ENCODE measurements around the gene TYK2.
A peak's percentile ranks its signal among the peaks of the same experiment; 100 is the strongest.
"Not testable (repeated sequence)": the region's sequence is repeated elsewhere in the genome, so short reads cannot be mapped to it uniquely, and the experiment has no call there.

The TYK2 gene

GRCh38 chr19:10417541-10418234, 37.3 kb upstream of the TYK2 start:
- no peak for TF ChIP-seq CTCF (IDR thresholded peaks at IDR 0.05; ENCODE audit: low read depth, low read length)
- no peak for DNase-seq (ENCODE audit: extremely low read depth, low read depth)

- TF ChIP-seq CTCF (IDR thresholded peaks at IDR 0.05; ENCODE audit: low read depth, low read length) = peak; percentile 70
- DNase-seq (ENCODE audit: extremely low read depth, low read depth) = peak; percentile 66
Observed at GRCh38 chr19:10416380-10417257, 36.2 kb upstream of the TYK2 start.

GRCh38 chr19:10416083-10416379, 35.7 kb upstream of the TYK2 start:
- no peak for TF ChIP-seq CTCF (IDR thresholded peaks at IDR 0.05; ENCODE audit: low read depth, low read length)
- DNase-seq (ENCODE audit: extremely low read depth, low read depth) = no peak

- no peak for DNase-seq (ENCODE audit: extremely low read depth, low read depth)
- TF ChIP-seq CTCF (IDR thresholded peaks at IDR 0.05; ENCODE audit: low read depth, low read length) = no peak
Observed at GRCh38 chr19:10412257-10412977, 32.0 kb upstream of the TYK2 start.

GRCh38 chr19:10411224-10411623, 30.9 kb upstream of the TYK2 start:
- DNase-seq (ENCODE audit: extremely low read depth, low read depth) = not testable (repeated sequence)

GRCh38 chr19:10408511-10409283, 28.3 kb upstream of the TYK2 start:
- TF ChIP-seq CTCF (IDR thresholded peaks at IDR 0.05; ENCODE audit: low read depth, low read length) = no peak
- no peak for DNase-seq (ENCODE audit: extremely low read depth, low read depth)

- TF ChIP-seq CTCF (IDR thresholded peaks at IDR 0.05; ENCODE audit: low read depth, low read length) = no peak
- no peak for DNase-seq (ENCODE audit: extremely low read depth, low read depth)
Observed at GRCh38 chr19:10407096-10407495, 26.7 kb upstream of the TYK2 start.
